IMR-90 (cell line): ENCODE results near the gene SBK2. TPM values are rescaled to one million over a fixed set of nuclear protein-coding genes. Genes with fewer than 3 reads are reported as not detected.

Experiments used
- CTCF ChIP-seq: conservative IDR thresholded peaks from 2 replicates; pipeline ENCODE4 v1.5.1; 2012; ENCODE audit warnings: mild to moderate bottlenecking, low read depth, low read length, improper control_type of control experiment
- polyA plus RNA-seq, 3 experiments: library from polyadenylated mRNA; depleted of rRNA; stranded (reverse); fragments of >200 nt; gene quantifications; 2 replicates each; pipeline ENCODE4 v1.2.3, GENCODE V29; 2012; ENCODE audit warnings: low replicate concordance in 1 of 3
- total RNA-seq: library from RNA; depleted of rRNA; stranded (reverse); fragments of >200 nt; gene quantifications from 2 replicates; pipeline ENCODE4 v1.2.3, GENCODE V29; 2012

The SBK2 gene
- total and polyA plus RNA-seq, 2 of the 4 experiments (the other 2 are of a cell fraction), result 0.48 TPM; not detected in 1

GRCh38 chr19:55486971-55487923, 49.7 kb downstream of the SBK2 start (continued):
- TF ChIP-seq CTCF, result no peak
